Neural progenitor cell (in vitro differentiated cells): ENCODE results near the gene RIT1. TPM values are rescaled to one million over a fixed set of nuclear protein-coding genes. Genes with fewer than 3 reads are reported as not detected.

Source experiments
- DNase-seq: peaks from one replicate; pipeline ENCODE4 v3.0.0-alpha.2; 2016; ENCODE audit warnings: low spot score
- H2AFZ ChIP-seq: fragments of 200-600 bp; sonication (generic); replicated peaks from 2 replicates; pipeline ENCODE4 v1.6.1; 2016; ENCODE audit warnings: antibody characterized with exemption
- H3F3A ChIP-seq: fragments of 200-600 bp; sonication (generic); 2 replicates; pipeline ENCODE4 v1.6.1; 2016; ENCODE audit warnings: antibody characterized with exemption, low read depth
- H3K27ac ChIP-seq: fragments of 200-600 bp; sonication (generic); 2 replicates; pipeline ENCODE4 v1.5.1; 2016; ENCODE audit warnings: mild to moderate bottlenecking
- H3K27me3 ChIP-seq: fragments of 200-600 bp; sonication (generic); 2 replicates; pipeline ENCODE4 v1.6.1; 2016; ENCODE audit warnings: mild to moderate bottlenecking, moderate library complexity
- H3K36me3 ChIP-seq: fragments of 200-600 bp; sonication (generic); 2 replicates; pipeline ENCODE4 v1.5.1; 2016
- H3K4me1 ChIP-seq: fragments of 200-600 bp; sonication (generic); 2 replicates; pipeline ENCODE4 v1.6.1; 2016; ENCODE audit warnings: mixed run types
- H3K4me2 ChIP-seq: fragments of 200-600 bp; sonication (generic); 2 replicates; pipeline ENCODE4 v1.6.1; 2016
- H3K4me3 ChIP-seq: fragments of 200-600 bp; sonication (generic); 2 replicates; pipeline ENCODE4 v1.5.1; 2016
- H3K79me2 ChIP-seq: fragments of 200-600 bp; sonication (generic); 2 replicates; pipeline ENCODE4 v1.6.1; 2016; ENCODE audit warnings: low read depth
- H3K9ac ChIP-seq: fragments of 200-600 bp; sonication (generic); 2 replicates; pipeline ENCODE4 v1.6.1; 2016
- H3K9me3 ChIP-seq: fragments of 200-600 bp; sonication (generic); 2 replicates; pipeline ENCODE4 v1.5.1; 2016; ENCODE audit warnings: low read depth
- H4K20me1 ChIP-seq: fragments of 200-600 bp; sonication (generic); 2 replicates; pipeline ENCODE4 v1.6.1; 2016; ENCODE audit warnings: low read depth
- H3K27ac Mint-ChIP-seq: 3 replicates; pipeline ENCODE4 v1.8.0; 2021; ENCODE audit warnings: mixed read lengths
- H3K27me3 Mint-ChIP-seq: 2 replicates; pipeline ENCODE4 v1.8.0; 2022; ENCODE audit warnings: low read depth, mild to moderate bottlenecking, inconsistent platforms, moderate library complexity, mixed read lengths; ENCODE audit not compliant: insufficient read depth
- H3K36me3 Mint-ChIP-seq: 3 replicates; pipeline ENCODE4 v1.8.0; 2021; ENCODE audit warnings: mixed read lengths
- H3K4me1 Mint-ChIP-seq: 3 replicates; pipeline ENCODE4 v1.8.0; 2021; ENCODE audit warnings: mixed read lengths
- H3K4me3 Mint-ChIP-seq: 3 replicates; pipeline ENCODE4 v1.8.0; 2021; ENCODE audit warnings: mild to moderate bottlenecking, moderate library complexity, mixed read lengths
- H3K9me3 Mint-ChIP-seq: 3 replicates; pipeline ENCODE4 v1.8.0; 2020; ENCODE audit warnings: mixed read lengths
- EZH2 ChIP-seq: fragments of 200-600 bp; sonication (generic); IDR thresholded peaks from 2 replicates; pipeline ENCODE4 v1.6.1; 2017; ENCODE audit warnings: antibody characterized with exemption, mild to moderate bottlenecking, moderate library complexity
- EZH2phosphoT487 ChIP-seq: fragments of 200-600 bp; sonication (generic); IDR thresholded peaks from 2 replicates; pipeline ENCODE4 v1.6.1; 2017; ENCODE audit warnings: antibody characterized with exemption
- total RNA-seq: library from RNA; depleted of rRNA; stranded (reverse); fragments of >200 nt; gene quantifications from 2 replicates; pipeline ENCODE4 v1.2.3, GENCODE V29; 2015; ENCODE audit warnings: low replicate concordance
- TF ChIP-seq, protein P1 (sequence below): fragments of 200-600 bp; sonication (generic); IDR thresholded peaks from 2 replicates; pipeline ENCODE4 v1.5.1; 2017; ENCODE audit warnings: antibody characterized with exemption, mild to moderate bottlenecking

Gene RIT1
- total RNA-seq, 1 donor from 2014 or later = 51.3 TPM

DNA sequence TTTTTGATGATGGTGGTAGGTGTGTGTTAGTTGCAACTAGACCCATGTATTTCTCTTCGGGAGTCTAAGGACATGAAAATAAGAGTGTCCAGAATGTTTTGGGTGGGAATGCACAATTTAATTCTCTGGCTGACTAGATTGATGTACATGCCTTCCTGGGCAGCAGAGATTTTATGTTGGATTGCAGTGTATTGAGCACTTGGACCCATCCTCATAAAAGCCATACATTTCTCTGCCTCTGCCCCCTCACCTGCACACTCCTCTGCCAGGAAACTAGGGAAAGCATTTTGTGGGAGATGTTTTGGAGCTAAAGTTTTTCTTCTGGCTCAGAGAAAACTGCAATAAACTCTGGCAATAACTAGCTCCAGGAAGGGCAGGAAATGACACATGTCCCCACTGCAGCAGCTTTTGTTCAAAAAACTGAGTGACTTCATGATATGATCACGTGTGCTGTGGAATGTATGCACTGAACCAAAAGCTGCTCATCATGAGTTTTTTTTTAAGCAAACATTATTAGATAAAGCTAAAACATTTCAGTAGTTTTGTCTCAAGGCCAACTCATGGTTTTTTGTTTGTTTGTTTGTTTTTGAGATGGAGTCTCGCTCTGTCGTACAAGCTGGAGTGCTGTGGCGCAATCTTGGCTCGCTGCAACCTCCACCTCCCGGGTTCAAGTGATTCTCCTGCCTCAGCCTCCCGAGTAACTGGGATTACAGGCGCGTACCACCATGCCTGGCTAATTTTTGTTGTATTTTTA is 17.6 kb downstream of the RIT1 start:
- H3K27ac ChIP-seq = no peak overlapping the region

GRCh38 chr1:155892796-155893195 is 18.4 kb downstream of the RIT1 start:
- no peak overlapping the region for H3K9ac ChIP-seq
- H3K27ac ChIP-seq = no peak overlapping the region
- no peaks in the 10 kb centered on the region for H3K27me3 ChIP-seq
- H3K79me2 ChIP-seq = no peaks in the 10 kb centered on the region
- Mint-ChIP-seq H3K36me3 (peaks cover 10% of the 10 kb centered on the region), H3K27ac (no peak overlapping the region), H3K4me3 (no peak overlapping the region), H3K27me3 (no peaks in the 10 kb centered on the region), H3K4me1 (no peaks in the 10 kb centered on the region), H3K9me3 (no peaks in the 10 kb centered on the region)
- H3K4me1 ChIP-seq = no peaks in the 10 kb centered on the region
- H3K4me3 ChIP-seq = no peak overlapping the region
- H4K20me1 ChIP-seq = no peaks in the 10 kb centered on the region
- no peaks in the 10 kb centered on the region for H3K9me3 ChIP-seq
- DNase-seq = no peak
- H2AFZ ChIP-seq = no peak overlapping the region
- TF ChIP-seq EZH2 = no peak
- TF ChIP-seq, protein P1, sequence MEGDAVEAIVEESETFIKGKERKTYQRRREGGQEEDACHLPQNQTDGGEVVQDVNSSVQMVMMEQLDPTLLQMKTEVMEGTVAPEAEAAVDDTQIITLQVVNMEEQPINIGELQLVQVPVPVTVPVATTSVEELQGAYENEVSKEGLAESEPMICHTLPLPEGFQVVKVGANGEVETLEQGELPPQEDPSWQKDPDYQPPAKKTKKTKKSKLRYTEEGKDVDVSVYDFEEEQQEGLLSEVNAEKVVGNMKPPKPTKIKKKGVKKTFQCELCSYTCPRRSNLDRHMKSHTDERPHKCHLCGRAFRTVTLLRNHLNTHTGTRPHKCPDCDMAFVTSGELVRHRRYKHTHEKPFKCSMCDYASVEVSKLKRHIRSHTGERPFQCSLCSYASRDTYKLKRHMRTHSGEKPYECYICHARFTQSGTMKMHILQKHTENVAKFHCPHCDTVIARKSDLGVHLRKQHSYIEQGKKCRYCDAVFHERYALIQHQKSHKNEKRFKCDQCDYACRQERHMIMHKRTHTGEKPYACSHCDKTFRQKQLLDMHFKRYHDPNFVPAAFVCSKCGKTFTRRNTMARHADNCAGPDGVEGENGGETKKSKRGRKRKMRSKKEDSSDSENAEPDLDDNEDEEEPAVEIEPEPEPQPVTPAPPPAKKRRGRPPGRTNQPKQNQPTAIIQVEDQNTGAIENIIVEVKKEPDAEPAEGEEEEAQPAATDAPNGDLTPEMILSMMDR = no peak
- TF ChIP-seq EZH2phosphoT487 = no peak
- H3F3A ChIP-seq = peaks cover 6% of the 10 kb centered on the region
- no peaks in the 10 kb centered on the region for H3K36me3 ChIP-seq
- no peak overlapping the region for H3K4me2 ChIP-seq

More for the DNA sequence above, 17.6 kb downstream of the RIT1 start:
- no peaks in the 10 kb centered on the region for H3K9me3 Mint-ChIP-seq
- H4K20me1 ChIP-seq = no peaks in the 10 kb centered on the region
- H2AFZ ChIP-seq = no peak overlapping the region
- H3K9me3 ChIP-seq = no peaks in the 10 kb centered on the region
- H3K4me1 ChIP-seq = no peaks in the 10 kb centered on the region
- H3K9ac ChIP-seq = no peak overlapping the region
- peaks cover 6% of the 10 kb centered on the region for H3F3A ChIP-seq
- H3K27ac Mint-ChIP-seq = no peak overlapping the region
- H3K4me3 Mint-ChIP-seq = no peak overlapping the region
- no peak for TF ChIP-seq EZH2phosphoT487
- TF ChIP-seq, protein P1 = no peak
- no peak for TF ChIP-seq EZH2
- no peak for DNase-seq
- no peak overlapping the region for H3K4me2 ChIP-seq
- no peaks in the 10 kb centered on the region for H3K4me1 Mint-ChIP-seq
- no peaks in the 10 kb centered on the region for H3K36me3 ChIP-seq
- no peak overlapping the region for H3K4me3 ChIP-seq
- H3K27me3 Mint-ChIP-seq = no peaks in the 10 kb centered on the region
- H3K27me3 ChIP-seq = no peaks in the 10 kb centered on the region
- no peaks in the 10 kb centered on the region for H3K79me2 ChIP-seq
- peaks cover 12% of the 10 kb centered on the region for H3K36me3 Mint-ChIP-seq

DNA sequence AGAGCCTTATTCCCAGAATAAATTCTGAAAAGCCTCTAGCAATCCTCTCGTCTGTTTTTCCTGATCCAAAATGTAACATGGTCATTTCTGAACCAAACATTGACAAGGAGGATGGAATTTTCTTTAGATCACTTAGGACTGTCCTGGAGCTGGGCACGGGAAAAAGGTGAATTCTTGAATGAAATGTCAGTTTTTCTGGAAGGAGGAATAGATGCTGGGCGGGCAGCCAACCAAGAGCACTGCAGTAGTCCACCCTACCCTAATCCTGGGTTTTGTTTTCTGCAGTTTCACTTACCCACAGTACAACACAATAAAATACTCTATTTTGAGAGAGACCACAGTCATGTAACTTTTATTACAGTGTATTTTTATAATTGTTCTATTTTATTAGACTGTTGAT is 20.9 kb downstream of the RIT1 start:
- Histone ChIP-seq H3K79me2 (no peaks in the 10 kb centered on the region), H4K20me1 (no peaks in the 10 kb centered on the region), H3K9ac (no peak overlapping the region), H3K4me1 (no peaks in the 10 kb centered on the region), H3K4me2 (no peak overlapping the region), H3F3A (peaks cover 3% of the 10 kb centered on the region), H3K36me3 (no peaks in the 10 kb centered on the region), H3K27ac (no peak overlapping the region), H3K27me3 (no peaks in the 10 kb centered on the region), H3K4me3 (no peak overlapping the region), H2AFZ (no peak overlapping the region), H3K9me3 (no peaks in the 10 kb centered on the region)
- Mint-ChIP-seq H3K27me3 (no peaks in the 10 kb centered on the region), H3K9me3 (no peaks in the 10 kb centered on the region), H3K4me3 (no peak overlapping the region), H3K27ac (no peak overlapping the region), H3K36me3 (no peaks in the 10 kb centered on the region), H3K4me1 (no peaks in the 10 kb centered on the region)
- no peak for TF ChIP-seq EZH2
- no peak for TF ChIP-seq EZH2phosphoT487
- TF ChIP-seq, protein P1 = no peak
- DNase-seq = no peak
